HG03354 (cell line): Measurements from ENCODE around the gene FGD3.

Experiments used
- ATAC-seq: cut with Tn5 transposase; IDR thresholded peaks from one replicate; pipeline ENCODE4 v1.9.1; 2021; ENCODE audit warnings: mild to moderate bottlenecking; ENCODE audit not compliant: unreplicated experiment, poor library complexity, severe bottlenecking

The FGD3 gene

GRCh38 chr9:93024646-93024910 is 77.3 kb downstream of the FGD3 start:
- no peak for ATAC-seq

DNA sequence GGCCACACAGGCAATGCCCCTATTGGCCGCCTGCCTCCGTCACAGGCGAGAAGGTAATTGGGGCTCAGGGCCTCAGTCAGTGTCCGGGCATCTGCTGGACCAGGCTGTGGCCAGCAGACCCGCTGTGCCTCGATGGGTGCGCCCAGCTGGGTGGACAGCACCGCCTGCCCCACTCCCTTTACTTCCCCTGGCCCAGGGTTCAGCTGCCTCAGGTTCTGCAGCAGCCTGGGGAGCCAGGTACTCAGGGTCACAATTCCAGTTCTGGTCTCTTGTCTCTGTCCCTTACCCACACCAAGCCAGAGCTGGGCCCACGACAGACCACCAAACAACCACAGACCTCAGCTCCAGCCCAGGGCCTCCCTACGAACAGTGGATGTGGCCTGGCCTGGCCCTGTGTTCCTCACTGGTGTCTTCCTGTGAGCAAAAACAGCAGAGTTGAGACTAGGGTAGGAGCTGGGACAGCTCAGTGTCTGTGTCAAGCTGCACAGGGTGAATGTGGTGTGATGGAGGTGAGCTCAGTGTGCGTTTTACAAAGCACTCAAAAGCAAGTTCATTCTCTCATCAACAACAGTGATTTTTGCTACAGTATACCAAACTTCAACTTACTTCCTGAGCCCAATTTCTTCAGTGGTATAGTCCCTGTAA is 77.8 kb downstream of the FGD3 start:
- no peak for ATAC-seq

DNA sequence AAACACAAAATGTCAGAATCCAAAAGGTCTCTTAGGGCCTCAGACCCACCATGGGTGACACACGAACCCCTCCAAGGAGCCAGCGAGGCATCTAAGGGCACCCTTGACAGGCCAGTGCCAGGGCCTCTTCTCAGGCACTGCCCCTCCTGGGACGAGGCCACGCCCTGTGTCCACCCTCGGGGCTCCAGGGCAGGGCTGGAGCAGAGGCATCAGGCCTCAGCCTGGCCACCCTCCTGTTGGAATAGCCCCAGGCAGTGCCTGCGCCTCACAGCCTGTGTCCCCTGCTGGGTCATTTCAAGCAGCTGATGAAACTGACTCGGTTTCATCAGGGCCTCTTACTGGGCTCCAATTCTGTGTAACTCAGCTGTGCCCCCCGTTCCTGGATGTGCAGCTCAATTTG is 78.4 kb downstream of the FGD3 start:
- ATAC-seq, result no peak

DNA sequence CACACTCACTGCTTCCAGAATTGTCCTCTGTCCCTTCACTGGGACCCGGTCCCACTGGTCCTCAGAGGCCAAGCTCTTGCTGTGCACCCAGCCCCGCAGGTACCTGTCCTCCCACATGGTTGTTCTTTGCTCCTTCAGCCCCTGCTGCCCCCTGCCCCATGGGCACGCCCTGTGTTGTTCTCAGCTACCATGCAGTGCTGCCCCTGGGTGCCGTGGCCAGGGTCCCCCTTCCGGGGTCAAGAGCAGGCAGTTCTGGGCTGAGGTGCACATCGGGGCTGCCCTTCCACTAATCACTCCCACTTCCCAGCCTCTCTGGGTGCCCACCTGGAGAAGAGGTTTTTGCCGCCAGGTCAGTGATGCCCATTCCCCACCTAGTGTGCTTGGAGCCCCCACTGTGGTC is 79.3 kb downstream of the FGD3 start:
- ATAC-seq, result no peak

- ATAC-seq, result no peak
Observed at GRCh38 chr9:93027750-93028149, 80.4 kb downstream of the FGD3 start.

DNA sequence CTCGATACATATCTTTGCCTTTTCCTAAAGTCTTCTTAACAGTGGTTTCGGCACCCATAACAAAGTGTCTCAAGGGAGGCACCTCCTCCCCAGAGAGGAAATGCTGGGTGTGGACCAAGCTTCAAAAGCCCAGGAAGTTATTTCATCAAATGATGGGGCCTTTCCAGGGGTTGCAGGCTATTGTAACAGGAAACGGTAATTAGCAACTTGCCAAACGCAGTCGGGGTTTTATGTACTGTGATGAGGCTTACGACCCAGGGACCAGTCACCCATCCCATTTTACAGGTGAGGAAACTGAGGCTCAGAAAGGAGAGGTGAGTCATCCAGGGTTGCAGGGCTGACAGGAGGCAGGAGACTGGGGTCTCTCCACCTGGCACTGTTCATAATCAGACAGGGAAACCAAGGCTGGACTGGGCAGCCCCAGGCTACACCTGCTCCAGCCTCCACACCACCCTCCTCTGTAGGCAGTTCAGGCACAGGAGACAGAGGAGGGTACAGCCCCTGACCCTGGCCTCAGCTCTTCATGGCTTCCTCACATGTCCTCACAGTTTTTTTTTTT is 81.2 kb downstream of the FGD3 start:
- ATAC-seq, result no peak

DNA sequence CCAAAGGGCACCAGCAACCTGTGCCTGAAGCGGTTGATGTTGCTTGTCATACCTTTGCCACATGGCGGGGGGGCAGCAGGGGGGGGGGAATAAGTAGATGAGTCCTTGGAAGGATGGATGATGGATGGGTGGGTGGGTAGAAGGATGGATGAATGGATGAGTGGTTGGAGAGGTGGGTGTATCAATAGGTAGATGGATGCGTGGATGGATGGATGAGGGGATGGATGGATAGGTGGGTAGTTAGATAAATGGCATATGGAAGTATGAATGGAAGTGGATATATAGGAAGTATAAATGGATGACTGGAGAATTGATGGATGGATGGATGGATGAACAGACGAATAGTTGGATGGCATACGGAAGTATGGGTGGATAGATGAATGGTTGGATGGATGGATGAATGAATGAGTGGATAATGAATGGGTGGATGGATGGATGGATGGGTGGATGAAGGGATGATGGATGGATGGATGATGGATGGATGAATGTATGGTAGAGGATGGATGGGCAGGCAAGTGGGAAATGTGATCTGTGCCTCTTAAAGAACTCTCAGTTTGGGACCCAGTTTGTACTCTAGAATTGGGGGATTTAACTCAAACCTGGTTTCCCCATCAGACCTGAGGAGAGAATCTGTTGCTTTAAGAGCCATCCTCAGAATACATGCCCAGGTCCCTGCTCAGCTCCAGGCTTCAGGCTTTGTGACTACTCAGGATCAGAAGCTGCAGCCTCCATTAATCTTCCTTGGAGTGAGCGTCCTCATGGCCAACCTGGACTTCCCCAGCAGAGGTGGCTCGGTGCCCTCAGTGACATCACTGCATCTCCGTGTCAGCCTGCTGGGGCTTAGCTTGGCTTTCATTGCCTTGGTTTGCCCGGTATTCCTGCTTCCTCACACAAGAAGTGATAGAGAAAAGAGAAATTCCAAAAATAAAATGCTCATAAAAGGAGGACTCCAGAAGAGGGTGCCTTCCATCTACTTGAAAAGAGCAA is 83.6 kb downstream of the FGD3 start:
- no peak for ATAC-seq

DNA sequence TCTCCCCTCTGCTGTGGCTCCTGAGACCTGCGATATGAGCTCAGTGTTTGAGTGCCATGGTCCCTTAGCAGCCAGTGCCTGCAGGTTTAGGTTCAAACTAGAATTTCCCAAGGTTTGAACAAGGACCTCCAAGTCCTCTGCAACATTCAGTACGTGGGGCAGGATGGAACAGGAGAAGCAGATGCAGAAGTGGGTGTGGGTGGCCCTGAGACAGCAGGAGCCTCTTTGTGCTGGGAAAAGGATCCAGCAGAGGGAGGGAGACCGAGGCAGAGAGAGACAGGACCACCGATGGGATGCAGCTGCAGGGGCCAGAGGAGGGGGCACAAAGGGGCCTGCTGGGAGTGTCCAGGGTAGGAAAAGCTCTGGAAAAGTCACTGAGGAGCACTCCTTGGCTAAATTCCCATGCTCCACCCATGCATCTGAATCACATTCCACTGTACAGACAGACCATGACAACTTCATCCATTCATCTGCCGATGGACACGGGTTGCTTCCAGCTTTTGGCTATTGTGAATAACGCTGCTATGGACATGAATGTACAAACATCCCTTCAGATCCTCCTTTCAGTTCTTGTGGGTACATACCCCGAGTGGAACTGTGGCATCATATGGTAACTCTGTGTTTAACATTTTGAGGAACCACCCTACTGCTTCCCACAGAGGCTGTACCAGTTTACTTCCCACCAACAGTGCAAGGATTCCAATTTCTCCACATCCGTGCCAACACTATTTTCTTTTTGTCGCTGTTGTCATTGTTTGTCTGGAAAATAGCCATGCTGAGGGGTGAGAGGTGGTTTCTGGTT is 84.5 kb downstream of the FGD3 start:
- ATAC-seq, result no peak

DNA sequence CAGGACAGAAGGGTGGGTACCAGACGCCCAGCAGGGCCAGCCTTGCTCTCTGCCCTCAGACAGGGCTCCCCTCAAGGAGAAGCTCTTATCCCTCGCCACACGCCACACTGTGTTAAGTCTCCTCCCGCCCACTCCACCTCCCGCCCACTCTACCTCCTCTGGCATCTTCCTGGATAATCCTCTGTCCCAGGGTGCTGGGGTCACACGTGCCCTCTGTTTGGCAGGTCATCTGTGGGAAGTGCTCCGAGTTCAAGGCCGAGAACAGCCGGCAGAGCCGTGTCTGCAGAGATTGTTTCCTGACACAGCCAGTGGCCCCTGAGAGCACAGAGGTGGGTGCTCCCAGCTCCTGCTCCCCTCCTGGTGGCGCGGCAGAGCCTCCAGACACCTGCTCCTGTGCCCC is 85.2 kb downstream of the FGD3 start:
- no peak for ATAC-seq

- ATAC-seq, result no peak
Observed at GRCh38 chr9:93033531-93033930, 86.2 kb downstream of the FGD3 start.

GRCh38 chr9:93035106-93035660 is 87.9 kb downstream of the FGD3 start:
- no peak for ATAC-seq

- no peak for ATAC-seq
Observed at GRCh38 chr9:93035821-93036351, 88.6 kb downstream of the FGD3 start.

DNA sequence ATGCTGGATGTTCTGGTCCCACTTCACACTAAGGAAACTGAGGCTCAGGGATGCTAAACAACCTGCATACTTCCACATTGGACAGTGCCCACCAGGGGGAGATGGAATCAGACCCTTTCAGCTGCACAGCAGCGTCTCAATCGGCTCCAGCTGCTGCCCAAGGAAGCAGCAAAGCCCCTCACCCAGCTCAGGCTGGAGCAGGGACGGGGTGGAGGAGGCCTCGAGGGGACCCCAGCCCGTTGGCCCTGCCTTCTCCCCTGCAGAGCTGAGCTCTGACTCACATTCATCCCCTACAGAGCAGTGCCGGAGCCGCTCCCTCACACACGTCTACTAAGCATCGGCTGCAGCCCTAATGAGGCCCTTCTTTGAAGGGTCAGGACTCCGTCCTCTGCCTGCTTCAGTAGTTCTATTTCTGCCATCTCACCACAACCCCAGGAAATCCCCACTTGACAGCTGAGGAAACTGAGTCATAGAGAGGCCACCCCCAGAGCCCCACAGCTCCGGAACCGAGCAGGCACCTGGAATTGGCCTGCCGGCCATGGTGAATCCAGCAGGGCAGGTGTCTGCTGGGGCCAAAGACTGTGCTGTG is 89.7 kb downstream of the FGD3 start:
- ATAC-seq, result no peak

GRCh38 chr9:93037476-93037971 is 90.2 kb downstream of the FGD3 start:
- ATAC-seq, result no peak

DNA sequence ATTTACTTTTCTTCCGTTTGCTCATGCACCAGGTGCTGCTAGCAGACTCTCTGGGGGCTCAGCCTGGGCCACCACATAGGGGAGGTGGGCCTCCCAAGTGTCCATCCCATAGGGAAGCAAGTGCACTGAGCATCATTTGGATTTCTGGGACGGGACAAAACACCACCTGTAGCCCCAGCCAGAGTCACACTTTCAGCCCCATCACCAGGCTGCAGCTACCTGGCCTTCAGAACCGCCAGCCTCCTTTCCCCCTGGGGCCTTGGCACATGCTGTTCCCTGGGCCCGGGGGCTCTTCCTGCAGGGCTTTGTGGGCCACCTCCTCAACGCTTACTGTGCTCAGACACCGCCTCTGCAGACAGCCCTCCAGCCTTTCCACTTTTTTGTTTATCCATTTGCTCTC is 91.6 kb downstream of the FGD3 start:
- no peak for ATAC-seq

DNA sequence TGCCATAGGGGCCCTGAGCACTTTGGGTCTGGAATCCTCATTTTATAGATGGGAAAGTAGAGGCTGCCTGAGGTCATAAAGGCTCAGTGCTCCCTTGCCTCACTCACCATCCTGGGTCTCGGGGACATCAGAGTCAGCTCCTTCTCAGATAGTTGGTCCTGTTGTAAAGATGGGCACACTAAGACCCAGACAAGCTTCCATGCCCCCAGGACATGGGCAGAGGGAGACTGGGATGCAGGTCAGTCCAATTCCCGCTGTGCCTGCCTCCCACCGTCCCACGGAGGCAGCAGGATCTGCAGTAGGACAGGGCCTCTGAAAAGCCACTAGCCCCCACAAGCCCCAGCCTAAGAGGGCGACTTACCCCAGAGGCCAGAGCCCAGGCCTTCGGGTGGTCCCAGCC is 92.1 kb downstream of the FGD3 start:
- ATAC-seq, result no peak

- no peak for ATAC-seq
Observed at GRCh38 chr9:93039976-93040375, 92.7 kb downstream of the FGD3 start.

DNA sequence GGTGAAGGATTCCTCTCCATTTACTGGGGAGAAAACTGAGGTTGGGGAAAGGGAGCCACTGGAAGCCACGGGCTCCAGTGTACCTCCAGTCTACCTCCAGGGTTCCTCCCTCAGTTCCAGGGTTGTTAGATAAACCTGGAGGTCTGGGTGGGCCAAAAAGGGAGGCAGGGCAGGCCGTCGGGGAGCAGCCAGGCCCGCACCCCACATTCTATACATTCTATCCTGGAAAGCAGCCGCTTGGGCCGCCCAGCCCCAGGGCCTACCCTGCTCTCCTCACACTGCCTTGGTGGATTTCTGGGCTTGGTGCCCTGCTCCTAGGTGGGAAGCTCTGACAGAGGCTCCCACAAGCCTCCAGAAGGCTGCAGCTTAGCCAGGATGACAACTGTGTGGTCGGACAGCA is 93.1 kb downstream of the FGD3 start:
- ATAC-seq, result no peak

GRCh38 chr9:93041108-93041802 is 93.9 kb downstream of the FGD3 start:
- no peak for ATAC-seq
